Measurements from ENCODE around the gene NPHS1.

The NPHS1 gene

DNA sequence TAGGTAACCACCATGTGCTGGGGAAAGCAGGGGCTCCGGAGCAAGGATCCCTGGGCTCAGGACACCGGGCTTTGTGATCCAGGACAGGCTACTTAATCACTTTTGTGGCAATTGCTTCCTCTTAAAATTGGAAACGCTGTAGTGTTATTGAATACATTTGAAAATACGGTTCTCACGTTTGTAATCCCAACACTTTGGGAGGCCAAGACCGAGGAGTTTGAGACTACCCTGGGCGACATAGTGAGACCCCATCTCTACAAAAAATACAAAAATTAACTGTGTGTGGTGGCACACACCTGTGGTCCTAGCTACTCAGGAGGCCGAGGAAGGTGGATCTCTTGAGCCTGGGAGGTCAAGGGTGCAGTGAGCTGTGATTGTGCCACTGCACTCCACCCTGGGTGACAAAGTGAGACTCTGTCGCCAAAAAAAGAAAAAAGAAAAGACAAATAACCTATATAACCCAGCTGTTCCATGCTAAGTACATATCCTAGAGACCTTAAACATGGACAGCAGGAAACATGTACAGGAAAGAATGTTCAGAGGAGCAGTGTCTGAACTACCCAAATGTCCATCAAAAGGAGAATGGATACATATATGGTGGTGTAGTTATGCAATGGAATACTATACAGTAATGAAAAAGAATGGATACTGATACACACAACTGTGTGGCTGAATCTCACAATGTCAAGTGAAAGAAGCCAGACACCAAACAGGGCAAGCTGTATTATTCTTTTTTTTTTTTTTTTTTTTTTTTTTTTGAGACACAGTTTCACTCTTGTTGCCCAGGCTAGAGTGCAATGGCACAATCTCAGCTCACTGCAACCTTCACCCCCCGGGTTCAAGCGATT is 39.0 kb downstream of the NPHS1 start:
- Histone ChIP-seq H3K79me2 (ENCODE audit: insufficient read depth, low read length) (no peaks in the 10 kb centered on the region), H3F3A (ENCODE audit: low read depth) (no peaks in the 10 kb centered on the region), H3K4me2 (ENCODE audit: low read depth, low read length, poor library complexity, severe bottlenecking) (no peak overlapping the region), H3K9me2 (replicated peaks; ENCODE audit: low read depth, low read length) (no peaks in the 10 kb centered on the region), H3K9ac (ENCODE audit: low read depth, low read length, poor library complexity, severe bottlenecking) (no peak overlapping the region), H4K20me1 (ENCODE audit: insufficient read depth, low read length, poor library complexity, severe bottlenecking) (no peaks in the 10 kb centered on the region), H2AFZ (ENCODE audit: low read length) (no peak overlapping the region), H3K4me1 (ENCODE audit: insufficient read depth, low read length, poor library complexity, severe bottlenecking) (no peaks in the 10 kb centered on the region), H3K27me3 (ENCODE audit: insufficient read depth, low read length, poor library complexity, severe bottlenecking) (no peaks in the 10 kb centered on the region), H3K36me3 (ENCODE audit: insufficient read depth, low read length) (no peaks in the 10 kb centered on the region), H3K4me3 (ENCODE audit: low read length, poor library complexity, severe bottlenecking) (no peak overlapping the region), H3K9me3 (ENCODE audit: insufficient read depth, low read depth, low read length) (no peaks in the 10 kb centered on the region)
- TF ChIP-seq, protein P1, sequence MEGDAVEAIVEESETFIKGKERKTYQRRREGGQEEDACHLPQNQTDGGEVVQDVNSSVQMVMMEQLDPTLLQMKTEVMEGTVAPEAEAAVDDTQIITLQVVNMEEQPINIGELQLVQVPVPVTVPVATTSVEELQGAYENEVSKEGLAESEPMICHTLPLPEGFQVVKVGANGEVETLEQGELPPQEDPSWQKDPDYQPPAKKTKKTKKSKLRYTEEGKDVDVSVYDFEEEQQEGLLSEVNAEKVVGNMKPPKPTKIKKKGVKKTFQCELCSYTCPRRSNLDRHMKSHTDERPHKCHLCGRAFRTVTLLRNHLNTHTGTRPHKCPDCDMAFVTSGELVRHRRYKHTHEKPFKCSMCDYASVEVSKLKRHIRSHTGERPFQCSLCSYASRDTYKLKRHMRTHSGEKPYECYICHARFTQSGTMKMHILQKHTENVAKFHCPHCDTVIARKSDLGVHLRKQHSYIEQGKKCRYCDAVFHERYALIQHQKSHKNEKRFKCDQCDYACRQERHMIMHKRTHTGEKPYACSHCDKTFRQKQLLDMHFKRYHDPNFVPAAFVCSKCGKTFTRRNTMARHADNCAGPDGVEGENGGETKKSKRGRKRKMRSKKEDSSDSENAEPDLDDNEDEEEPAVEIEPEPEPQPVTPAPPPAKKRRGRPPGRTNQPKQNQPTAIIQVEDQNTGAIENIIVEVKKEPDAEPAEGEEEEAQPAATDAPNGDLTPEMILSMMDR (conservative IDR thresholded peaks at IDR 0.05; ENCODE audit: low read length) = no peak
- TF ChIP-seq EZH2phosphoT487 (IDR thresholded peaks at IDR 0.05; ENCODE audit: borderline replicate concordance) = no peak

DNA sequence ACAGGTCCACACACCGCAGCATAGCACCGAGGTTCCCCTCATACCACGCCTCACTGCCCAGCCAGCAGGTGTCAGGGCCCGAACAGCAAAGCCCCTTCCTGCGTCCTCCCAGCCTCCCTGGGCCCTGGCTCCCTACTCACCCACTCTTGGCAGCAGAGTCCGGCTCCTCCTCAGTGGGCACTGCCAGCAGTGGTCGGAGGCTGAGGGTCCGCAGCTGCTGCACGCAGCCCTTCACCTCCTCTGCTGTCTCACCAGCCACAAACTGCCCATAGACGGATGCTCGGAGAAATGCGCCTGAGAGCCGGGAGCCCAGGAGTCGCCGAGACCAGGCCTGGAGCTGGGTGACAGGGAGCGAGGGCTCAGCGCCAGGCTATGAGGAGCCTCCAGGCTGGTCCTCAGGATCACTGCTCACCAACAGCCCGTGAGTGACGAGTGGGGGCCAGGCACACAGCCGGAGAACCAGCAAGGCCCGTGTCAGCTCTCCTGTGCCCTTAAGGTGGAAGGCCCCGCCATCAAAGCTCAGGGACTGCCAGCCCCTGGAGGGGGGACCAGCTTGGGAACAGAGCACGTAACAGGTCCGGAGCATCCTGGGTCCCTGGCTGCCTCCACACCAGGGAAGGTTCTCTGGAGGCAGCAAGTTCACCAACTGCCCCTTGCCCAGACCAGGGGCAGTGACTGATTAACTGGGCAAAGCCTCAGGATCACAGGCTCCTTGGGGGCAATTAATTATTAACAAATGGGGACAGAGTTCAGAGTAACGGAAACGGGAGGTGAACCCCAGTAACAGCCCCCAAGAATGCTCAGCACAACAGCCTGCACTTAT is 39.9 kb downstream of the NPHS1 start, which contains the start of gene PRODH2:
PRODH2 (minus strand) TSS at position 626 of the 823 bp plus-strand sequence; CDS start at position 586, 40 bp downstream.
- no peaks in the 10 kb centered on the region for H3K36me3 ChIP-seq (ENCODE audit: insufficient read depth, low read length)
- H3K27me3 ChIP-seq (ENCODE audit: insufficient read depth, low read length, poor library complexity, severe bottlenecking) = no peaks in the 10 kb centered on the region
- H3K9me2 ChIP-seq (replicated peaks; ENCODE audit: low read depth, low read length) = no peaks in the 10 kb centered on the region
- H3K9me3 ChIP-seq (ENCODE audit: insufficient read depth, low read depth, low read length) = no peaks in the 10 kb centered on the region
- TF ChIP-seq, protein P1 (conservative IDR thresholded peaks at IDR 0.05; ENCODE audit: low read length) = no peak
- TF ChIP-seq EZH2phosphoT487 (IDR thresholded peaks at IDR 0.05; ENCODE audit: borderline replicate concordance) = no peak
- no peak within 1 kb of the TSS for H3K4me2 ChIP-seq (ENCODE audit: low read depth, low read length, poor library complexity, severe bottlenecking)
- H2AFZ ChIP-seq (ENCODE audit: low read length) = no peak within 1 kb of the TSS
- no peaks in the 10 kb centered on the region for H3K4me1 ChIP-seq (ENCODE audit: insufficient read depth, low read length, poor library complexity, severe bottlenecking)
- no peaks in the 10 kb centered on the region for H4K20me1 ChIP-seq (ENCODE audit: insufficient read depth, low read length, poor library complexity, severe bottlenecking)
- H3F3A ChIP-seq (ENCODE audit: low read depth) = no peaks in the 10 kb centered on the region
- no peak within 1 kb of the TSS for H3K4me3 ChIP-seq (ENCODE audit: low read length, poor library complexity, severe bottlenecking)
- no peaks in the 10 kb centered on the region for H3K79me2 ChIP-seq (ENCODE audit: insufficient read depth, low read length)
- no peak within 1 kb of the TSS for H3K9ac ChIP-seq (ENCODE audit: low read depth, low read length, poor library complexity, severe bottlenecking)

DNA sequence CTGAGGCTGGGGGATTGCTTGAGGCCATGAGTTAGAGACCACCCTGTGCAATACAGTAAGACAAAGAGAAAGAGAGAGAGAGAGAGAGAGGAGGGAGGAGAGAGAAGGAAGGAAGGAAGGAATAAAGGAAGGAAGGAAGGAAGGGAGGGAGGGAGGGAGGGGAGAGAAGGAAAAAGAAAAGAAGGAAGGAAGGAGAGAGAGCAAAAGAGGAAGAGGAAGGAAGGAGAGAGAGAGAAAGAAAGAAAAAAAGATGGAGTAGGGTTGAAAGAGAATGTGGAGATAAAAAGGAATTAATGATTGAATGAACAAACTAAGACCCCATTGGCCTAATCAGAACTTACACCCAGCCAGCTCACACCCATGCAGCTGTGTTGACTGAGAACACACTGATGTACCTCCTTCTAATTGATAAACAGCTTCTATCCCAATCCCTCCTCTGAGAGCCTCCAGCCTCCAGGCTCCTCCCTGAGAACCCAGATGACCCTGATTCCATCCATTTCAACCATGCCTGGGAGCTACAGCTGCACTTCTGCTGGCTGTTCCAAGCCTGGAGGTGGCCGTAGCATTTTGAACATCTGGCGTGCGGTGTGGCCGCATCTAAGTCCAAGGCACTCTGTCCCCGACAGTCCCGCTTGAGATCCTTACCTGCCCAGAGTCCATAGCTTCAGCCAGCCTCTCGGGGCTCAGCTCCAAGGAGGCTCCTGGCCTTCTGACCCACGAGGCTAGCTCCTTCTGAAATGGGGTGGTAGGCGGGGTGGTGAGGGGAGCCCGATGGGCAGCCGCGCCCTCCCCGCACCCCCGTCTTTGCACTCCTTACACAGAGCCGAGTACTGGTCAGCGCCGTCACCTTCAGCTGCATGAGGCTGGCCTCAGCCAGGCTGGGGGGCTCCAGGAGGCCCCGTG is 40.7 kb downstream of the NPHS1 start:
- Histone ChIP-seq H3K9me3 (ENCODE audit: insufficient read depth, low read depth, low read length) (no peaks in the 10 kb centered on the region), H3K79me2 (ENCODE audit: insufficient read depth, low read length) (no peaks in the 10 kb centered on the region), H3K9me2 (replicated peaks; ENCODE audit: low read depth, low read length) (no peaks in the 10 kb centered on the region), H3K4me3 (ENCODE audit: low read length, poor library complexity, severe bottlenecking) (no peak overlapping the region), H3F3A (ENCODE audit: low read depth) (no peaks in the 10 kb centered on the region), H3K9ac (ENCODE audit: low read depth, low read length, poor library complexity, severe bottlenecking) (no peak overlapping the region), H3K27me3 (ENCODE audit: insufficient read depth, low read length, poor library complexity, severe bottlenecking) (no peaks in the 10 kb centered on the region), H3K4me1 (ENCODE audit: insufficient read depth, low read length, poor library complexity, severe bottlenecking) (no peaks in the 10 kb centered on the region), H3K36me3 (ENCODE audit: insufficient read depth, low read length) (no peaks in the 10 kb centered on the region), H3K4me2 (ENCODE audit: low read depth, low read length, poor library complexity, severe bottlenecking) (no peak overlapping the region), H4K20me1 (ENCODE audit: insufficient read depth, low read length, poor library complexity, severe bottlenecking) (no peaks in the 10 kb centered on the region), H2AFZ (ENCODE audit: low read length) (no peak overlapping the region)
- no peak for TF ChIP-seq EZH2phosphoT487 (IDR thresholded peaks at IDR 0.05; ENCODE audit: borderline replicate concordance)
- TF ChIP-seq, protein P1 (conservative IDR thresholded peaks at IDR 0.05; ENCODE audit: low read length) = no peak

Data from Loucy (cell line).